ENCODE measurements around the gene APOL5. TPM values are rescaled to one million over a fixed set of nuclear protein-coding genes. Genes with fewer than 3 reads are reported as not detected.

The APOL5 gene
- total and polyA plus RNA-seq, 2 experiments from 2014 or later = not detected

GRCh38 chr22:35726933-35727332 lies 9.3 kb downstream of the APOL5 start:
- Histone ChIP-seq H3K4me3 (no peak overlapping the region), H3F3A (ENCODE audit: insufficient read depth) (no peaks in the 10 kb centered on the region), H4K20me1 (ENCODE audit: insufficient read depth) (no peaks in the 10 kb centered on the region), H3K9me2 (ENCODE audit: insufficient read depth) (no peaks in the 10 kb centered on the region), H3K9me3 (ENCODE audit: low read depth) (no peaks in the 10 kb centered on the region), H3K27me3 (replicated peaks; ENCODE audit: insufficient read depth) (no peaks in the 10 kb centered on the region), H3K27ac (no peak overlapping the region), H3K9ac (no peak overlapping the region), H2AFZ (no peak overlapping the region), H3K79me2 (ENCODE audit: insufficient read depth) (no peaks in the 10 kb centered on the region), H3K36me3 (ENCODE audit: low read depth) (no peaks in the 10 kb centered on the region), H3K4me1 (ENCODE audit: insufficient read depth) (no peaks in the 10 kb centered on the region), H3K4me2 (ENCODE audit: unreplicated experiment) (no peak overlapping the region)
- no peak for TF ChIP-seq EZH2phosphoT487 (IDR thresholded peaks at IDR 0.05; ENCODE audit: insufficient read depth, low read depth)
- no peak for TF ChIP-seq EZH2 (IDR thresholded peaks at IDR 0.05; ENCODE audit: insufficient read depth, poor library complexity, severe bottlenecking)
- WGBS, 2 experiments (ENCODE audit: low coverage in 1 of 2, low lambda C conversion rate in 2 of 2, missing lambda C conversion rate in 2 of 2) = 78 to 82% methylated on average over 15 of the region's 15 CpGs
- in situ Hi-C loops (cut with MboI) = no loop called here
- DNase-seq = no peak

- 86 to 89% methylated on average over 11 of the region's 11 CpGs for WGBS, 2 experiments (ENCODE audit: low coverage in 1 of 2, low lambda C conversion rate in 2 of 2, missing lambda C conversion rate in 2 of 2)
- no peaks in the 10 kb centered on the region for H4K20me1 ChIP-seq (ENCODE audit: insufficient read depth)
- no peaks in the 10 kb centered on the region for H3K27me3 ChIP-seq (replicated peaks; ENCODE audit: insufficient read depth)
- no peak for DNase-seq
- H3K36me3 ChIP-seq (ENCODE audit: low read depth) = no peaks in the 10 kb centered on the region
- no peak for TF ChIP-seq EZH2 (IDR thresholded peaks at IDR 0.05; ENCODE audit: insufficient read depth, poor library complexity, severe bottlenecking)
- TF ChIP-seq EZH2phosphoT487 (IDR thresholded peaks at IDR 0.05; ENCODE audit: insufficient read depth, low read depth) = no peak
- H3K9me2 ChIP-seq (ENCODE audit: insufficient read depth) = no peaks in the 10 kb centered on the region
- H3K27ac ChIP-seq = no peak overlapping the region
- no peaks in the 10 kb centered on the region for H3K9me3 ChIP-seq (ENCODE audit: low read depth)
- H3K79me2 ChIP-seq (ENCODE audit: insufficient read depth) = no peaks in the 10 kb centered on the region
- H3K9ac ChIP-seq = no peak overlapping the region
- in situ Hi-C loops (cut with MboI) = no loop called here
- H3K4me3 ChIP-seq = no peak overlapping the region
- no peak overlapping the region for H2AFZ ChIP-seq
- H3K4me2 ChIP-seq (ENCODE audit: unreplicated experiment) = no peak overlapping the region
- H3K4me1 ChIP-seq (ENCODE audit: insufficient read depth) = no peaks in the 10 kb centered on the region
- no peaks in the 10 kb centered on the region for H3F3A ChIP-seq (ENCODE audit: insufficient read depth)
These were observed 9.8 kb downstream of the APOL5 start for GRCh38 chr22:35727436-35727835.

GRCh38 chr22:35728639-35729308 lies 11.1 kb downstream of the APOL5 start:
- Histone ChIP-seq H3K9me2 (ENCODE audit: insufficient read depth) (no peaks in the 10 kb centered on the region), H3K4me2 (ENCODE audit: unreplicated experiment) (no peak overlapping the region), H3K27me3 (replicated peaks; ENCODE audit: insufficient read depth) (no peaks in the 10 kb centered on the region), H3K27ac (no peak overlapping the region), H3F3A (ENCODE audit: insufficient read depth) (no peaks in the 10 kb centered on the region), H3K79me2 (ENCODE audit: insufficient read depth) (no peaks in the 10 kb centered on the region), H4K20me1 (ENCODE audit: insufficient read depth) (no peaks in the 10 kb centered on the region), H3K36me3 (ENCODE audit: low read depth) (no peaks in the 10 kb centered on the region), H3K4me3 (no peak overlapping the region), H3K4me1 (ENCODE audit: insufficient read depth) (no peaks in the 10 kb centered on the region), H3K9ac (no peak overlapping the region), H2AFZ (no peak overlapping the region), H3K9me3 (ENCODE audit: low read depth) (no peaks in the 10 kb centered on the region)
- TF ChIP-seq EZH2 (IDR thresholded peaks at IDR 0.05; ENCODE audit: insufficient read depth, poor library complexity, severe bottlenecking) (no peak), EZH2phosphoT487 (IDR thresholded peaks at IDR 0.05; ENCODE audit: insufficient read depth, low read depth) (no peak)
- WGBS, 2 experiments (ENCODE audit: low coverage in 1 of 2, low lambda C conversion rate in 2 of 2, missing lambda C conversion rate in 2 of 2) = 80 to 81% methylated on average over 12 of the region's 12 CpGs
- in situ Hi-C loops (cut with MboI) = no loop called here
- no peak for DNase-seq

GRCh38 chr22:35729309-35729698 lies 11.6 kb downstream of the APOL5 start:
- no peak overlapping the region for H3K4me2 ChIP-seq (ENCODE audit: unreplicated experiment)
- H2AFZ ChIP-seq = no peak overlapping the region
- no peak overlapping the region for H3K27ac ChIP-seq
- H3F3A ChIP-seq (ENCODE audit: insufficient read depth) = no peaks in the 10 kb centered on the region
- no peaks in the 10 kb centered on the region for H3K27me3 ChIP-seq (replicated peaks; ENCODE audit: insufficient read depth)
- TF ChIP-seq EZH2 (IDR thresholded peaks at IDR 0.05; ENCODE audit: insufficient read depth, poor library complexity, severe bottlenecking) (no peak), EZH2phosphoT487 (IDR thresholded peaks at IDR 0.05; ENCODE audit: insufficient read depth, low read depth) (no peak)
- no peak overlapping the region for H3K9ac ChIP-seq
- no peaks in the 10 kb centered on the region for H3K9me2 ChIP-seq (ENCODE audit: insufficient read depth)
- in situ Hi-C loops (cut with MboI) = no loop called here
- 76 to 78% methylated on average over 2 of the region's 2 CpGs for WGBS, 2 experiments (ENCODE audit: low coverage in 1 of 2, low lambda C conversion rate in 2 of 2, missing lambda C conversion rate in 2 of 2)
- no peaks in the 10 kb centered on the region for H3K9me3 ChIP-seq (ENCODE audit: low read depth)
- no peaks in the 10 kb centered on the region for H3K79me2 ChIP-seq (ENCODE audit: insufficient read depth)
- DNase-seq = no peak
- H3K36me3 ChIP-seq (ENCODE audit: low read depth) = no peaks in the 10 kb centered on the region
- no peak overlapping the region for H3K4me3 ChIP-seq
- H3K4me1 ChIP-seq (ENCODE audit: insufficient read depth) = no peaks in the 10 kb centered on the region
- H4K20me1 ChIP-seq (ENCODE audit: insufficient read depth) = no peaks in the 10 kb centered on the region

Measured in GM23248 (cell line).